K562 (cell line): Measurements from ENCODE around the gene ERBB3. TPM values are rescaled to one million over a fixed set of nuclear protein-coding genes. Genes with fewer than 3 reads are reported as not detected.

ENCODE experiments used
- CHCHD3 ChIP-seq: fragments of 250-450 bp; sonication (Bioruptor Pico); IDR thresholded peaks from 2 replicates; pipeline ENCODE4 v2.1.2; 2022; ENCODE audit warnings: mild to moderate bottlenecking
- HNRNPLL ChIP-seq: fragments of 200-400 bp; formaldehyde crosslinking; IDR thresholded peaks from 2 replicates; pipeline ENCODE4 v1.6.1; 2017; ENCODE audit warnings: low read length, low read depth, mild to moderate bottlenecking; ENCODE audit not compliant: poor library complexity, severe bottlenecking
- KAT7 ChIP-seq: sonication (generic); formaldehyde crosslinking; IDR thresholded peaks from 2 replicates; pipeline ENCODE4 v1.8.0; 2022; ENCODE audit warnings: missing genetic modification reagents, mild to moderate bottlenecking, borderline replicate concordance
- KHSRP ChIP-seq: fragments of 450-650 bp; IDR thresholded peaks from 2 replicates; pipeline ENCODE4 v1.6.1; 2017
- NFRKB ChIP-seq: fragments of 450-650 bp; IDR thresholded peaks from 2 replicates; pipeline ENCODE4 v1.6.1; 2016; ENCODE audit warnings: low read depth
- SMARCA5 ChIP-seq: fragments of 450-650 bp; IDR thresholded peaks from 2 replicates; pipeline ENCODE4 v1.6.1; 2016
- SRSF7 ChIP-seq: fragments of 200-400 bp; formaldehyde crosslinking; optimal IDR thresholded peaks from 2 replicates; pipeline ENCODE3; 2017; ENCODE audit warnings: mild to moderate bottlenecking, low read depth, low read length
- TBP ChIP-seq: optimal IDR thresholded peaks from 2 replicates; pipeline ENCODE3; 2011; ENCODE audit warnings: low read depth, low read length, improper control_type of control experiment
- XRCC5 ChIP-seq: fragments of 200-400 bp; formaldehyde crosslinking; IDR thresholded peaks from 2 replicates; pipeline ENCODE4 v1.6.1; 2017; ENCODE audit warnings: low read depth, mild to moderate bottlenecking, low read length
- ZBTB17 ChIP-seq: fragments of 450-650 bp; formaldehyde crosslinking; IDR thresholded peaks from 2 replicates; pipeline ENCODE4 v1.4.0; 2020; ENCODE audit warnings: mild to moderate bottlenecking
- ZNF445 ChIP-seq: fragments of 250-450 bp; sonication (Bioruptor Pico); IDR thresholded peaks from 2 replicates; pipeline ENCODE4 v1.4.0; 2020; ENCODE audit warnings: low read depth, mild to moderate bottlenecking, moderate library complexity
- ZNF586 ChIP-seq: fragments of 450-650 bp; formaldehyde crosslinking; conservative IDR thresholded peaks from 2 replicates; pipeline ENCODE4 v1.4.0; 2020; ENCODE audit warnings: mild to moderate bottlenecking, moderate library complexity
- polyA plus RNA-seq, 8 experiments: library from polyadenylated mRNA; depleted of rRNA in 4 of 8; stranded (reverse) in 5 of 8; unstranded in 3 of 8; fragments of >200 nt; fragmentation: Nextera tagmentation in 2 of 8; fragmentation: Illumina TruSeq in 1 of 8; extraction: Ambion mirVana in 2 of 8; extraction: Trizol in 1 of 8; gene quantifications; 2 replicates each; pipeline versions ENCODE4 v1.2.1 to v1.2.3, GENCODE V29; 2011 to 2014; ENCODE audit warnings: inconsistent platforms in 1 of 8, missing spikeins in 1 of 8
- total RNA-seq, 7 experiments: library from RNA; depleted of rRNA in 6 of 7; stranded (reverse); fragments of >200 nt in 6 of 7; fragmentation: Illumina TruSeq in 2 of 7; extraction: Trizol in 2 of 7; gene quantifications; 2 replicates each; pipeline versions ENCODE4 v1.2.1 to v1.2.3, GENCODE V29; 2011 to 2021; ENCODE audit warnings: low replicate concordance in 1 of 7
- TF ChIP-seq, protein P1 (sequence below): fragments of 450-650 bp; IDR thresholded peaks from 2 replicates; pipeline ENCODE4 v1.6.1; 2016; ENCODE audit warnings: antibody characterized with exemption
- TF ChIP-seq, protein P2 (sequence below): sonication (generic); formaldehyde crosslinking; IDR thresholded peaks from 2 replicates; pipeline ENCODE4 v1.5.0; 2020; ENCODE audit warnings: missing genetic modification reagents
- TF ChIP-seq, protein P3 (sequence below): fragments of 450-650 bp; formaldehyde crosslinking; IDR thresholded peaks from 2 replicates; pipeline ENCODE4 v1.4.0; 2020; ENCODE audit warnings: mild to moderate bottlenecking, moderate library complexity
- TF ChIP-seq, protein P4 (sequence below): fragments of 250-450 bp; sonication (Bioruptor Pico); IDR thresholded peaks from 2 replicates; pipeline ENCODE4 v1.5.1; 2021; ENCODE audit warnings: mild to moderate bottlenecking
- TF ChIP-seq, protein P5 (sequence below), 2 experiments: fragments of 450-650 bp; IDR thresholded peaks; 2 replicates each; pipeline ENCODE4 v1.6.1; 2016
- TF ChIP-seq, protein P6 (sequence below): IDR thresholded peaks from 2 replicates; pipeline ENCODE4 v1.6.1; 2012; ENCODE audit warnings: low read depth, low read length, improper control_type of control experiment, borderline replicate concordance
- TF ChIP-seq, protein P7 (sequence below): fragments of 450-650 bp; IDR thresholded peaks from 2 replicates; pipeline ENCODE4 v1.6.1; 2018; ENCODE audit warnings: mild to moderate bottlenecking, low read depth; ENCODE audit not compliant: partially characterized antibody

The ERBB3 gene
- total and polyA plus RNA-seq, 9 of the 15 experiments (the other 6 are each of a cell fraction or from before 2014, with no cell fraction given): 1.5 to 5.4 (median 3.8) TPM

DNA sequence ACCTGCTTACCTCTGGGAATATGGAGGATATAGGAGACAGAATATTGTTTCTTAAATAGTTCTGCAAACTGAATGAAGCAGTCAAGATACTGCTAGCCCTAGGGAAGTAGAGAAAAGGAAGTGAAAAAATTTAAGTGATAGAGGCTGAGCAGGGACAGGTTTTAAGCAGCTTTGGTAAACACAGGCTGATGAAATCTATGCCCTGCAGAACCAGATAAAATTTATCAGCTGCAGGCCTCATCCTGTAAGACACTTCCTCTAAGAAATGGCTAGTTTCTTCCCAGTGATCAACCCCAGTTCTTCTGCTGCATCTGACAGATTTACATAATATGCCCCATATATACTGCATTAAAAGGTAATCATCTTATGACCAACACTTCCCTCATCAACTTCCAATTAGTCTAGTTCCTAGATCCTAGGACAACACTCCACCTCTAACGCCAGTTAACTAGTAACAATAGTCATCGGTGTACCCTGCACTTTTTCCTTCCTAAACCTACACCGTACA lies 46.8 kb downstream of the ERBB3 start (continued):
- TF ChIP-seq, protein P1, sequence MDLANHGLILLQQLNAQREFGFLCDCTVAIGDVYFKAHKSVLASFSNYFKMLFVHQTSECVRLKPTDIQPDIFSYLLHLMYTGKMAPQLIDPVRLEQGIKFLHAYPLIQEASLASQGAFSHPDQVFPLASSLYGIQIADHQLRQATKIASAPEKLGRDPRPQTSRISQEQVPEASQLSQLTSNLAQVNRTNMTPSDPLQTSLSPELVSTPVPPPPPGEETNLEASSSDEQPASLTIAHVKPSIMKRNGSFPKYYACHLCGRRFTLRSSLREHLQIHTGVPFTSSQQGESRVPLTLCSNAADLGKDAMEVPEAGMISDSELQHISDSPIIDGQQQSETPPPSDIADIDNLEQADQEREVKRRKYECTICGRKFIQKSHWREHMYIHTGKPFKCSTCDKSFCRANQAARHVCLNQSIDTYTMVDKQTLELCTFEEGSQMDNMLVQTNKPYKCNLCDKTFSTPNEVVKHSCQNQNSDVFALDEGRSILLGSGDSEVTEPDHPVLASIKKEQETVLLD: no peak
- TF ChIP-seq ZNF586 (CRISPR knock-in tag) (no peak), NFRKB (no peak; the same call in 1 of the 2 replicates), XRCC5 (no peak), ZBTB17 (CRISPR knock-in tag) (no peak), HNRNPLL (peak; percentile 45), KAT7 (no peak), KHSRP (no peak), SMARCA5 (no peak), SRSF7 (no peak), CHCHD3 (CRISPR knock-in tag) (no peak), TBP (no peak), ZNF445 (CRISPR knock-in tag) (no peak)
- TF ChIP-seq, protein P2, sequence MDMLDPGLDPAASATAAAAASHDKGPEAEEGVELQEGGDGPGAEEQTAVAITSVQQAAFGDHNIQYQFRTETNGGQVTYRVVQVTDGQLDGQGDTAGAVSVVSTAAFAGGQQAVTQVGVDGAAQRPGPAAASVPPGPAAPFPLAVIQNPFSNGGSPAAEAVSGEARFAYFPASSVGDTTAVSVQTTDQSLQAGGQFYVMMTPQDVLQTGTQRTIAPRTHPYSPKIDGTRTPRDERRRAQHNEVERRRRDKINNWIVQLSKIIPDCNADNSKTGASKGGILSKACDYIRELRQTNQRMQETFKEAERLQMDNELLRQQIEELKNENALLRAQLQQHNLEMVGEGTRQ: no peak
- TF ChIP-seq, protein P3, sequence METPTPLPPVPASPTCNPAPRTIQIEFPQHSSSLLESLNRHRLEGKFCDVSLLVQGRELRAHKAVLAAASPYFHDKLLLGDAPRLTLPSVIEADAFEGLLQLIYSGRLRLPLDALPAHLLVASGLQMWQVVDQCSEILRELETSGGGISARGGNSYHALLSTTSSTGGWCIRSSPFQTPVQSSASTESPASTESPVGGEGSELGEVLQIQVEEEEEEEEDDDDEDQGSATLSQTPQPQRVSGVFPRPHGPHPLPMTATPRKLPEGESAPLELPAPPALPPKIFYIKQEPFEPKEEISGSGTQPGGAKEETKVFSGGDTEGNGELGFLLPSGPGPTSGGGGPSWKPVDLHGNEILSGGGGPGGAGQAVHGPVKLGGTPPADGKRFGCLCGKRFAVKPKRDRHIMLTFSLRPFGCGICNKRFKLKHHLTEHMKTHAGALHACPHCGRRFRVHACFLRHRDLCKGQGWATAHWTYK (CRISPR knock-in tag): no peak
- TF ChIP-seq, protein P4, sequence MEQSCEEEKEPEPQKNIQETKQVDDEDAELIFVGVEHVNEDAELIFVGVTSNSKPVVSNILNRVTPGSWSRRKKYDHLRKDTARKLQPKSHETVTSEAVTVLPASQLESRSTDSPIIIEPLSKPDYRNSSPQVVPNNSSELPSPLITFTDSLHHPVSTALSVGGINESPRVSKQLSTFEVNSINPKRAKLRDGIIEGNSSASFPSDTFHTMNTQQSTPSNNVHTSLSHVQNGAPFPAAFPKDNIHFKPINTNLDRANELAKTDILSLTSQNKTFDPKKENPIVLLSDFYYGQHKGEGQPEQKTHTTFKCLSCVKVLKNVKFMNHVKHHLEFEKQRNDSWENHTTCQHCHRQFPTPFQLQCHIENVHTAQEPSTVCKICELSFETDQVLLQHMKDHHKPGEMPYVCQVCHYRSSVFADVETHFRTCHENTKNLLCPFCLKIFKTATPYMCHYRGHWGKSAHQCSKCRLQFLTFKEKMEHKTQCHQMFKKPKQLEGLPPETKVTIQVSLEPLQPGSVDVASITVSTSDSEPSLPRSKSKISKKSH (CRISPR knock-in tag): no peak
- TF ChIP-seq, protein P5, sequence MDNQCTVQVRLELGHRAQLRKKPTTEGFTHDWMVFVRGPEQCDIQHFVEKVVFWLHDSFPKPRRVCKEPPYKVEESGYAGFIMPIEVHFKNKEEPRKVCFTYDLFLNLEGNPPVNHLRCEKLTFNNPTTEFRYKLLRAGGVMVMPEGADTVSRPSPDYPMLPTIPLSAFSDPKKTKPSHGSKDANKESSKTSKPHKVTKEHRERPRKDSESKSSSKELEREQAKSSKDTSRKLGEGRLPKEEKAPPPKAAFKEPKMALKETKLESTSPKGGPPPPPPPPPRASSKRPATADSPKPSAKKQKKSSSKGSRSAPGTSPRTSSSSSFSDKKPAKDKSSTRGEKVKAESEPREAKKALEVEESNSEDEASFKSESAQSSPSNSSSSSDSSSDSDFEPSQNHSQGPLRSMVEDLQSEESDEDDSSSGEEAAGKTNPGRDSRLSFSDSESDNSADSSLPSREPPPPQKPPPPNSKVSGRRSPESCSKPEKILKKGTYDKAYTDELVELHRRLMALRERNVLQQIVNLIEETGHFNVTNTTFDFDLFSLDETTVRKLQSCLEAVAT (IDR thresholded peaks at IDR 0.05): peak in 1 of 2 experiments; percentile 62; a peak in 2 of 4 replicates
- TF ChIP-seq, protein P6, sequence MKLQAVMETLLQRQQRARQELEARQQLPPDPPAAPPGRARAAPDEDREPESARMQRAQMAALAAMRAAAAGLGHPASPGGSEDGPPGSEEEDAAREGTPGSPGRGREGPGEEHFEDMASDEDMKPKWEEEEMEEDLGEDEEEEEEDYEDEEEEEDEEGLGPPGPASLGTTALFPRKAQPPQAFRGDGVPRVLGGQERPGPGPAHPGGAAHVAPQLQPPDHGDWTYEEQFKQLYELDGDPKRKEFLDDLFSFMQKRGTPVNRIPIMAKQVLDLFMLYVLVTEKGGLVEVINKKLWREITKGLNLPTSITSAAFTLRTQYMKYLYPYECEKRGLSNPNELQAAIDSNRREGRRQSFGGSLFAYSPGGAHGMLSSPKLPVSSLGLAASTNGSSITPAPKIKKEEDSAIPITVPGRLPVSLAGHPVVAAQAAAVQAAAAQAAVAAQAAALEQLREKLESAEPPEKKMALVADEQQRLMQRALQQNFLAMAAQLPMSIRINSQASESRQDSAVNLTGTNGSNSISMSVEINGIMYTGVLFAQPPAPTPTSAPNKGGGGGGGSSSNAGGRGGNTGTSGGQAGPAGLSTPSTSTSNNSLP: peak; percentile 82; the same call in 1 of the 2 replicates
- TF ChIP-seq, protein P7, sequence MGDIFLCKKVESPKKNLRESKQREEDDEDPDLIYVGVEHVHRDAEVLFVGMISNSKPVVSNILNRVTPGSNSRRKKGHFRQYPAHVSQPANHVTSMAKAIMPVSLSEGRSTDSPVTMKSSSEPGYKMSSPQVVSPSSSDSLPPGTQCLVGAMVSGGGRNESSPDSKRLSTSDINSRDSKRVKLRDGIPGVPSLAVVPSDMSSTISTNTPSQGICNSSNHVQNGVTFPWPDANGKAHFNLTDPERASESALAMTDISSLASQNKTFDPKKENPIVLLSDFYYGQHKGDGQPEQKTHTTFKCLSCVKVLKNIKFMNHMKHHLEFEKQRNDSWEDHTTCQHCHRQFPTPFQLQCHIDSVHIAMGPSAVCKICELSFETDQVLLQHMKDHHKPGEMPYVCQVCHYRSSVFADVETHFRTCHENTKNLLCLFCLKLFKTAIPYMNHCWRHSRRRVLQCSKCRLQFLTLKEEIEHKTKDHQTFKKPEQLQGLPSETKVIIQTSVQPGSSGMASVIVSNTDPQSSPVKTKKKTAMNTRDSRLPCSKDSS: no peak
